Measurements from ENCODE around the gene DOCK11.

DOCK11 gene

GRCh38 chrX:118627084-118627758, 131.6 kb downstream of the DOCK11 start:
- no peak for DNase-seq (ENCODE audit: low read depth in 2 of 2)

GRCh38 chrX:118630848-118631247, 135.2 kb downstream of the DOCK11 start:
- no peak for DNase-seq (ENCODE audit: low read depth in 2 of 2)

GRCh38 chrX:118631586-118631985, 136.0 kb downstream of the DOCK11 start:
- DNase-seq (ENCODE audit: low read depth in 2 of 2), result no peak

GRCh38 chrX:118632862-118633261, 137.2 kb downstream of the DOCK11 start:
- DNase-seq (ENCODE audit: low read depth in 2 of 2), result no peak

GRCh38 chrX:118633530-118633929, 137.9 kb downstream of the DOCK11 start:
- DNase-seq (ENCODE audit: low read depth in 2 of 2), result no peak

GRCh38 chrX:118634336-118634735, 138.7 kb downstream of the DOCK11 start:
- no peak for DNase-seq (ENCODE audit: low read depth in 2 of 2)

GRCh38 chrX:118637997-118638396, 142.4 kb downstream of the DOCK11 start:
- DNase-seq (ENCODE audit: low read depth in 2 of 2), result no peak

GRCh38 chrX:118644378-118644777, 148.8 kb downstream of the DOCK11 start:
- no peak for DNase-seq (ENCODE audit: low read depth in 2 of 2)

- DNase-seq (ENCODE audit: low read depth in 2 of 2), result no peak
Observed at GRCh38 chrX:118652717-118653116, 157.1 kb downstream of the DOCK11 start.

GRCh38 chrX:118654331-118654730, 158.7 kb downstream of the DOCK11 start:
- no peak for DNase-seq (ENCODE audit: low read depth in 2 of 2)

GRCh38 chrX:118655561-118656246, 160.1 kb downstream of the DOCK11 start:
- DNase-seq (ENCODE audit: low read depth in 2 of 2), result no peak

- no peak for DNase-seq (ENCODE audit: low read depth in 2 of 2)
Observed at GRCh38 chrX:118657413-118657812, 161.8 kb downstream of the DOCK11 start.

GRCh38 chrX:118660085-118660484, 164.5 kb downstream of the DOCK11 start:
- DNase-seq (ENCODE audit: low read depth in 2 of 2), result no peak

GRCh38 chrX:118665204-118665603, 169.6 kb downstream of the DOCK11 start:
- DNase-seq (ENCODE audit: low read depth in 2 of 2), result no peak

GRCh38 chrX:118666521-118666920, 170.9 kb downstream of the DOCK11 start:
- DNase-seq (ENCODE audit: low read depth in 2 of 2), result no peak

- no peak for DNase-seq (ENCODE audit: low read depth in 2 of 2)
Observed at GRCh38 chrX:118669435-118669834, 173.8 kb downstream of the DOCK11 start.

- no peak for DNase-seq (ENCODE audit: low read depth in 2 of 2)
Observed at GRCh38 chrX:118675326-118675965, 179.8 kb downstream of the DOCK11 start.

GRCh38 chrX:118675966-118676349, 180.3 kb downstream of the DOCK11 start:
- no peak for DNase-seq (ENCODE audit: low read depth in 2 of 2)

- DNase-seq (ENCODE audit: low read depth in 2 of 2), result no peak
Observed at GRCh38 chrX:118677318-118677717, 181.7 kb downstream of the DOCK11 start.

GRCh38 chrX:118679290-118679689, 183.7 kb downstream of the DOCK11 start:
- DNase-seq (ENCODE audit: low read depth in 2 of 2), result no peak

GRCh38 chrX:118682258-118683014, 186.8 kb downstream of the DOCK11 start:
- DNase-seq (ENCODE audit: low read depth in 2 of 2), result no peak

- DNase-seq (ENCODE audit: low read depth in 2 of 2), result no peak
Observed at GRCh38 chrX:118685393-118685792, 189.8 kb downstream of the DOCK11 start.

All from stimulated activated CD4-positive, alpha-beta T cell treated with anti-CD3 and anti-CD28 coated beads, Interleukin-4, amount 100 ng/mL, for 48 hours (primary cell).